Colonic mucosa (tissue), 4 donors: Measurements from ENCODE around the gene BNC1. TPM values are rescaled to one million over a fixed set of nuclear protein-coding genes. Genes with fewer than 3 reads are reported as not detected.

Experiments used
- DNase-seq: peaks from one replicate; pipeline ENCODE4 v3.0.0-alpha.2; 2020
- H3K27ac ChIP-seq: fragments of 200-600 bp; one replicate; pipeline ENCODE4 v1.8.0; 2021
- H3K27me3 ChIP-seq: fragments of 200-600 bp; one replicate; pipeline ENCODE4 v1.8.0; 2021
- H3K36me3 ChIP-seq: fragments of 200-600 bp; one replicate; pipeline ENCODE4 v1.8.0; 2021
- H3K4me1 ChIP-seq: fragments of 200-600 bp; one replicate; pipeline ENCODE4 v1.8.0; 2021; ENCODE audit warnings: mild to moderate bottlenecking
- H3K4me3 ChIP-seq: fragments of 200-600 bp; one replicate; pipeline ENCODE4 v1.8.0; 2021
- H3K9ac ChIP-seq, 2 donors: one replicate each; pipeline ENCODE4 v1.7.0; 2013; ENCODE audit warnings: control low read depth in 2 of 2, low read depth in 2 of 2, low read length in 2 of 2
- H3K9me3 ChIP-seq: fragments of 200-600 bp; one replicate; pipeline ENCODE4 v1.8.0; 2021
- intact Hi-C: fragments of 100-400 bp; cut with DNase I; formaldehyde crosslinking; loops from one replicate; pipeline ENCODE4 v1.14.1; 2022
- total RNA-seq, 2 donors: library from RNA; stranded (reverse); fragmentation: NEBNext Ultra II Directional in 1 of 2; extraction: Animal tissue kit (Norgen Biotek cat#: 25700) in 1 of 2; gene quantifications; one replicate each; pipeline ENCODE4 v1.2.1, GENCODE V29; 2021
- TF ChIP-seq, protein P1 (sequence below): fragments of 200-600 bp; IDR thresholded peaks from one replicate; pipeline ENCODE4 v1.8.0; 2022; ENCODE audit warnings: antibody characterized with exemption, mild to moderate bottlenecking
- donor health status: healthy.
- donor health status: DM: no; HTN: no; CAD: no.
- donor health status: DM: no; HTN: no; CAD: no.

The BNC1 gene, protein sequence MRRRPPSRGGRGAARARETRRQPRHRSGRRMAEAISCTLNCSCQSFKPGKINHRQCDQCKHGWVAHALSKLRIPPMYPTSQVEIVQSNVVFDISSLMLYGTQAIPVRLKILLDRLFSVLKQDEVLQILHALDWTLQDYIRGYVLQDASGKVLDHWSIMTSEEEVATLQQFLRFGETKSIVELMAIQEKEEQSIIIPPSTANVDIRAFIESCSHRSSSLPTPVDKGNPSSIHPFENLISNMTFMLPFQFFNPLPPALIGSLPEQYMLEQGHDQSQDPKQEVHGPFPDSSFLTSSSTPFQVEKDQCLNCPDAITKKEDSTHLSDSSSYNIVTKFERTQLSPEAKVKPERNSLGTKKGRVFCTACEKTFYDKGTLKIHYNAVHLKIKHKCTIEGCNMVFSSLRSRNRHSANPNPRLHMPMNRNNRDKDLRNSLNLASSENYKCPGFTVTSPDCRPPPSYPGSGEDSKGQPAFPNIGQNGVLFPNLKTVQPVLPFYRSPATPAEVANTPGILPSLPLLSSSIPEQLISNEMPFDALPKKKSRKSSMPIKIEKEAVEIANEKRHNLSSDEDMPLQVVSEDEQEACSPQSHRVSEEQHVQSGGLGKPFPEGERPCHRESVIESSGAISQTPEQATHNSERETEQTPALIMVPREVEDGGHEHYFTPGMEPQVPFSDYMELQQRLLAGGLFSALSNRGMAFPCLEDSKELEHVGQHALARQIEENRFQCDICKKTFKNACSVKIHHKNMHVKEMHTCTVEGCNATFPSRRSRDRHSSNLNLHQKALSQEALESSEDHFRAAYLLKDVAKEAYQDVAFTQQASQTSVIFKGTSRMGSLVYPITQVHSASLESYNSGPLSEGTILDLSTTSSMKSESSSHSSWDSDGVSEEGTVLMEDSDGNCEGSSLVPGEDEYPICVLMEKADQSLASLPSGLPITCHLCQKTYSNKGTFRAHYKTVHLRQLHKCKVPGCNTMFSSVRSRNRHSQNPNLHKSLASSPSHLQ
- not detected for total RNA-seq

DNA sequence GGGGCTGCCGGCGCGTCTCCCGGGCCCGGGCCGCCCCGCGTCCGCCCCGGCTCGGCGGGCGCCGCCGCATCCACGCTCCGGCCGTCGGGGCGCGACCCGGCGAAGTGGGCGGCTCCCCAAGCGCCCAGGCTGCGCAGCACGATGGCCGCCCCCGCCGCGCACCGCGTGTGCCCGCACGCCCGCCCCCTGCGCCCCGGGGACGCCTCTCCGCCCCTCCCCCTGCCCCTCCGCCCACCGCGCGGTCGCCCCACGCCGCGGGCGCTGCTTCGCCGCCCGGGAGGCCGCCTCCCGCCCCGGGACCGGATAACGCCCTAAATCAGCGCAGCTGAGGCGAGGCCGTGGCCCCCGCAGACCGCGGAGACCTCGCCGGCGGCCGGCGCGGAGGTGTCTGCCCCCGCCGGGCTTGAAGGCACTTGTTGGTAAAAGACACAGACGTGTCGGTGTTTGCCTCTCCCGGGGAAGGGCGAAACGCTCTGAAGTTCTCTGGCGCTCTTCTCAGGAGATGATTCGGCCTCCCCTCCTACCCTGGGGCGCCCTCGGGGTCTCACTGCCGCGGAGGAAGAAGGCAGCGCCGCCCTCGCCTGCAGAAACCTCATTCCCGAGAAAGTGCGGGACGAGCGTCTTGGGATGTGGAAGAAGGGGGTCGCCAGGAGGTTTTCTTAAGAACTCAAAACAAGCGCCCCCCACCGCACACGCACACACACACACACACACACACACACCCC is at the start of gene BNC1:
Gene BNC1, minus strand, starts transcription at position 106 of the 725 bp plus-strand sequence. Its CDS starts 36 bp downstream, at position 70.
- Histone ChIP-seq H3K9me3 (no peaks in the 10 kb centered on the region), H3K27ac (no peak within 1 kb of the TSS), H3K4me1 (no peaks in the 10 kb centered on the region), H3K9ac (no peak within 1 kb of the TSS), H3K4me3 (peak within 1 kb of the TSS; percentile 10), H3K36me3 (no peaks in the 10 kb centered on the region), H3K27me3 (peaks cover 37% of the 10 kb centered on the region)
- DNase-seq = no peak
- TF ChIP-seq, protein P1, sequence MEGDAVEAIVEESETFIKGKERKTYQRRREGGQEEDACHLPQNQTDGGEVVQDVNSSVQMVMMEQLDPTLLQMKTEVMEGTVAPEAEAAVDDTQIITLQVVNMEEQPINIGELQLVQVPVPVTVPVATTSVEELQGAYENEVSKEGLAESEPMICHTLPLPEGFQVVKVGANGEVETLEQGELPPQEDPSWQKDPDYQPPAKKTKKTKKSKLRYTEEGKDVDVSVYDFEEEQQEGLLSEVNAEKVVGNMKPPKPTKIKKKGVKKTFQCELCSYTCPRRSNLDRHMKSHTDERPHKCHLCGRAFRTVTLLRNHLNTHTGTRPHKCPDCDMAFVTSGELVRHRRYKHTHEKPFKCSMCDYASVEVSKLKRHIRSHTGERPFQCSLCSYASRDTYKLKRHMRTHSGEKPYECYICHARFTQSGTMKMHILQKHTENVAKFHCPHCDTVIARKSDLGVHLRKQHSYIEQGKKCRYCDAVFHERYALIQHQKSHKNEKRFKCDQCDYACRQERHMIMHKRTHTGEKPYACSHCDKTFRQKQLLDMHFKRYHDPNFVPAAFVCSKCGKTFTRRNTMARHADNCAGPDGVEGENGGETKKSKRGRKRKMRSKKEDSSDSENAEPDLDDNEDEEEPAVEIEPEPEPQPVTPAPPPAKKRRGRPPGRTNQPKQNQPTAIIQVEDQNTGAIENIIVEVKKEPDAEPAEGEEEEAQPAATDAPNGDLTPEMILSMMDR = no peak
- intact Hi-C loops = no loop called here

DNA sequence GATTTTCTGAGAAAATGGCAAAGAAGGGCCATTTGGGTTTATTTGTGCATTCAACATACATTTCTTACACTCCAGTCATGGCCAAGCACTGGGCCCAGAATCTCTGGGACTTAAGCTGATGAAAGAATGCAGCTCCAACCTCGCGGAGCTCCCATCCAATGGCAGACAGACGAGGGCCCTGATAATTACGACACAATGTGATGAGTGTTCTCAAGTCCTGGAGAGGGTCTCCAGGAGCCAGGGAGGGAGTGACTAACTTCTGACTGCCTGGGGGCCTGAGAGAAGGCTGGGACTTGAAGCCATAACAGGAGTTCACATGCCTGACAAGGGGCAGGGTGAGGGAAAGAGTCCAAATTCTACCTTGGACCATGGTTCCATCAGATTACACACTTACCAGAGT is 42.6 kb upstream of the BNC1 start:
- H3K4me3 ChIP-seq = no peak overlapping the region
- H3K4me1 ChIP-seq = no peaks in the 10 kb centered on the region
- no peak overlapping the region for H3K27ac ChIP-seq
- H3K27me3 ChIP-seq = no peaks in the 10 kb centered on the region
- TF ChIP-seq, protein P1 = no peak
- no peaks in the 10 kb centered on the region for H3K9me3 ChIP-seq
- DNase-seq = no peak
- H3K9ac ChIP-seq = no peak overlapping the region
- intact Hi-C loops = no loop called here
- H3K36me3 ChIP-seq = no peaks in the 10 kb centered on the region

DNA sequence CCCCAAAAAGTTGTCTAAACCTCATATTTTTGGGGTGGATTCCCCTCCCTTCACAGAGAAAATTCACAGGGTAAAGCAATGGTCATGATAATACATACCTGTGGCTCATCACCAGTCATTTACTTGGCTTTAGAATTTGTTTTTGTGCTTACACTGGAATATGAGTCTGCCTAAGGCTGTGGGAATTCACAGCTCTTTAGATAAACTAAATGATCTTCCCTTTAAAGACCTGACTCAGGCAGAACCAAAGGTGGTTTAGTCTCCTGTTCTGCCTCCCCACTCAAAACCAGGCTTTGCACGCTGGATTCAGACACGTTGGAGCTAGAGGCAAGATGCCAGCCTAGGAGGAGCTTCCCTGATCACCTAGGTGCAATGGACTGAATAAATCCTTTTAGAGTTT is 40.3 kb upstream of the BNC1 start:
- Histone ChIP-seq H3K9ac (no peak overlapping the region), H3K4me1 (no peaks in the 10 kb centered on the region), H3K4me3 (no peak overlapping the region), H3K27ac (no peak overlapping the region), H3K9me3 (no peaks in the 10 kb centered on the region), H3K27me3 (no peaks in the 10 kb centered on the region), H3K36me3 (no peaks in the 10 kb centered on the region)
- no peak for DNase-seq
- intact Hi-C loops = no loop called here
- TF ChIP-seq, protein P1 = no peak

DNA sequence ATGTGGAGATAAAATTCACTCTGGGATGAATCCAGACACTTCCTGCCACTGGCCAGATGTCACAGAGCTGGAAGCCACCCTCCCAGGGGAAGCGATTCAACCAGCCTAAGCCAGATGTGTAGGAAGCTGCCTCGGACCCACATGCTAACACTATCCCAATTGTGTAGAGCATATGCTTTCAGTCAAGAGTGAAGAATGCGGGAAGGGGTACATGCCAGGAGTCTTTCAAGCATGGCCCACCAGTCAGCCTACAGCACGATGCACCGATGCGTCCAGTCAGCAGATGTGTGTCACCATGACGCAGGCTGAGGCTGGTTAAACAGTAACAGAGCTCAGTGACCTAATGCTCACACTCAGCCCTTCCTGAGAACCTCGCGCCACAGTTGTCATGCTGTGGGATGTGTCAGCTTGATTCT is 38.8 kb upstream of the BNC1 start:
- no peak overlapping the region for H3K9ac ChIP-seq
- no peaks in the 10 kb centered on the region for H3K27me3 ChIP-seq
- no peak overlapping the region for H3K4me3 ChIP-seq
- TF ChIP-seq, protein P1 = no peak
- DNase-seq = no peak
- H3K4me1 ChIP-seq = no peaks in the 10 kb centered on the region
- intact Hi-C loops = no loop called here
- no peaks in the 10 kb centered on the region for H3K36me3 ChIP-seq
- H3K9me3 ChIP-seq = no peaks in the 10 kb centered on the region
- no peak overlapping the region for H3K27ac ChIP-seq

GRCh38 chr15:83322691-83323090 is 38.2 kb upstream of the BNC1 start:
- no peak overlapping the region for H3K4me3 ChIP-seq
- H3K4me1 ChIP-seq = no peaks in the 10 kb centered on the region
- TF ChIP-seq, protein P1 = no peak
- no peaks in the 10 kb centered on the region for H3K36me3 ChIP-seq
- no peak overlapping the region for H3K27ac ChIP-seq
- H3K9ac ChIP-seq = no peak overlapping the region
- H3K27me3 ChIP-seq = no peaks in the 10 kb centered on the region
- H3K9me3 ChIP-seq = no peaks in the 10 kb centered on the region
- intact Hi-C loops = no loop called here
- DNase-seq = no peak
